Activated naive CD4-positive, alpha-beta T cell (primary cell): ENCODE results near the gene PPHLN1.
"Not testable (repeated sequence)": the region's sequence is repeated elsewhere in the genome, so short reads cannot be mapped to it uniquely, and the experiment has no call there.

Experiments
- DNase-seq, 4 experiments: peaks; one replicate each; lab custom pipeline; 2025; lab: John Stamatoyannopoulos, UW

The PPHLN1 gene

GRCh38 chr12:42372154-42372791 is 46.3 kb downstream of the PPHLN1 start:
- DNase-seq = no peak

- DNase-seq = no peak
Observed at GRCh38 chr12:42373669-42374068, 47.7 kb downstream of the PPHLN1 start.

DNA sequence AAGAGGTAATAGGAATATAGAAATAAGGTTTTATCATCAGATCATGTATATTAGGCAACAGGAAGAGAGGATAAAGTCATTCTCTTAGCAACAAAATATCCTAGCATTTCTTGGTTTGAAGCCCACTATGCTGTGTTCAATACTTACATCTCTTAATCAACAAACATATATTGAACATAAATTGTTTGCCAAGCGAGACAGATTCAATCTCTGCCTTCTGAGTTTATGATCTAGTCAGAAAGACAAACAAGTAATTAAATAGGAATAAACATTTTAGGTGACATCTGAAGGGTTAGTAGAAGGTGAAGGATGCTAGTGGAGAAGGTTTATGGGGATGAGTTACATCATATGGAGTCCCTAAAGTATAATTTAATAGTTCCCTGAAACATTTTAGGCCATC is 54.8 kb downstream of the PPHLN1 start:
- no peak for DNase-seq

DNA sequence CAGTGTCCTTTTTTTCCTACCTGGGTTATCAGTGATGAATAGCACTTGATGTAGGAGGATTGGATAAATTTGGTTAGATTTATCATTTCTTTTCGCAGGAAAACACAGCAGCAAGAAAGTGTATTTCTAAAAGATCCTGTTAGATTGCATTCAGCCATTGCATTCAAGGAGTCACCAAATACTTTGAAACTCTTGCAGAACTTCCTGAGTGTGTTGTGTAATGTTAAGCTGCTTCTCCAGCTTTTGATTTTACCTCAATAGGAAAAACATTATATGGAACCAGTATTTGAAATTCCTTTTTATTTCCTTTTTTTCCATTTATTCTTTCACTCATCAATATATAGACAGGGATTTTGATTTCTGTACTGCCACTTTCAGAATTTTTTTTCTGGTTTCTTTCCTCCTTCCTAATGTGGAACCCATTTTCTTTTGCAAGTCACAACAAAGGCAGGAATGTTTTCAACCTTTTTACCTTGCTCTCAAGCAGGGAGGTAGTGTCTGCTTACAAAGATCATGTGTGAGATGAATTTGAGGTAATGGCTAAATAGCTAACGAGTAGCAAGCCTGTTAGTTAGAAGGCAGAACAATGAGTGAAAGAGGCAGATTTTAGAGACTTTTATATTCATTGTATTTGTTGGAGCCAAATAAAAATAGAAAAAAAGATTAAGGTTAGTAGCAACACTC is 56.2 kb downstream of the PPHLN1 start:
- no peak for DNase-seq

DNA sequence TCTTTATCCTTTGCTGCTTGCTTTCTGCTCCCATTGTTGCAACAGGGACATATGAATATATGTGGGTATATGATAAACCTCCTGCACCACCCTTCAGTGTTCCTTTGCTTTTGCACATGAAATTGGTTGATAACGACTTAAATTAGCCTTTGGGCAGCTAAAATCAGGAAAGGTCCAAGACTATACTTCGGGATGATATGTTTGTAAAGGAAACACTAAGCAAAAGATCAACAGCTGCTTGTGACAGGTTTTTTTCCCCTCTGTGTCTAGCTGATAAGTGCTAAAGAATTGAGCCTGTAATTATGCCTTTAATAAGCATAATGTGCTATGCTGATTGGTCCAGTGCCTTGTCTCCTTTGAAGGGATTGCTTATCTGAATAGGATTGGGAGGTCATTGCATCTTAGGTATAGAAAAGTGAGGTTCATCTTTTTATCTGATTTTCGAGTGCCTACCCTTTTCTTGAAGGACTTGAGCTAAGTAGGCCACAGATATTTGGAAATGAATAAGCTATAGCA is 59.4 kb downstream of the PPHLN1 start:
- no peak for DNase-seq

DNA sequence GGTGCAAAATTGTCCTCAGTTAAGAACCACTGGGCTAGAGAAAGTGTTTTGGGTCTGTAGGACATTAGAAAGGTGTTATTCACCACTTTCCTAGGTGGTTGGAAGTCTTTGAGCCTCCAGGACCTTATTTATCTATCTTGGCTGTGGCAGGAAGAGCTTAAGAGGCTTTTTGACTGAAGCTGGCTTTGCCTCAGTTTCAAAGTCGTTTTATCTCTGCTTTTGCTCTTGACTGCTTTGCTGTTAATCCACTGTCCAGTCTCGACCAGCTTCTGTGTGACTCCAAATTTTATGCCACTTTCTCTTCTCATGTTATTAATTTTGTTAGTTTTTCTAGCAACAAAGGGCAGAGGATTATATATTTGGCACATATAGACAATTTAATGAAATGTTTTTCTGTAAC is 60.3 kb downstream of the PPHLN1 start:
- no peak for DNase-seq

DNA sequence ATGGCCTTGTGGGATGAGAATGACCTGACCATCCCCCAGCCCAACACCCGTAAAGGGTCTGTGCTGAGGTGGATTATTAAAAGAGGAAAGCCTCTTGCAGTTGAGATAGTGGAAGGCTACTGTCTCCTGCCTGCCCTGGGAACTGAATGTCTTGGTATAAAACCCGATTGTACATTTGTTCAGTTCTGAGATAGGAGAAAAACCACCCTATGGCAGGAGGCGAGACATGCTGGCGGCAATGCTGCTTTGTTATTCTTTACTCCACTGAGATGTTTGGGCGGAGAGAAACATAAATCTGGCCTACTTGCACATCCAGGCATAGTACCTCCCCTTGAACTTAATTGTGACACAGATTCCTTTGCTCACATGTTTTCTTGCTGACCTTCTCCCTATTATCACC is 62.1 kb downstream of the PPHLN1 start:
- not testable (repeated sequence) for DNase-seq

- DNase-seq = no peak
Observed at GRCh38 chr12:42394429-42394828, 68.5 kb downstream of the PPHLN1 start.

DNA sequence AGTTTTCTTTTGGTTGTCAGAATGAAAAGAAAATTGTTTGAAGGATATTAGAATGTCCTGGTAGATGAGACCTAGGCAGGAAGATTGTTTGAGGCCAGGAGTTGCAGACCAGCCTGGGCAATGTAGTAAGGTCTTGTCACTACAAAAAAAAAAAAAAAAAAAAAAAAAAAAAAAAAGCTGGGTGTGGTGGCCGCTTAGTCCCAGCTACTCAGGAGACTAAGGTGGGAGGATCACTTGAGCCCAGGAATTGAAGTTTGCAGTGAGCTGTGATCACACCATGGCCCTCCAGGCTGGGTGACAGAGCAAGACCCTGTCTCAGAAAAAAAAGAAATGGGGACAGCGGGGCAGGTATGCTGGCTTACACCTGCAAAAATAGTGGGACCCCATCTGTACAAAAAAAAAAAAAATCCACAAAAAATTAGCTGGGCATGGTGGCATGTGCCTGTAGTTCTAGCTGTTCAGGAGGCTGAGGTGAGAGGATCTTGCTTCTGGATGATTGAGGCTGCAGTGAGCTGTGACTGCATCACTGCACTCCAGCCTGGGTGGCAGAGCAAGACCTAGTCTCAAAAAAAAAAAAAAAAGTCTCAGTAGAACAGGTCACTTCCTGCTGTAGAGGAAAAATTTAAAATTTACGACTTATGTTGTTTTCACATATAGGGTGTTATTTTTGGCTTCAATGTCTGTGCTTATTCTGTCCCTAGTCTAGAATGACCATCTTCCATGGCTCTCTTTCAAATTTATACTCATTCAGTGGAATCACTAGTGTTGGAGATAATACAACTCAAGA is 70.7 kb downstream of the PPHLN1 start:
- DNase-seq = no peak

GRCh38 chr12:42402821-42403411 is 76.9 kb downstream of the PPHLN1 start:
- DNase-seq = no peak

GRCh38 chr12:42407306-42407705 is 81.3 kb downstream of the PPHLN1 start:
- DNase-seq = no peak

DNA sequence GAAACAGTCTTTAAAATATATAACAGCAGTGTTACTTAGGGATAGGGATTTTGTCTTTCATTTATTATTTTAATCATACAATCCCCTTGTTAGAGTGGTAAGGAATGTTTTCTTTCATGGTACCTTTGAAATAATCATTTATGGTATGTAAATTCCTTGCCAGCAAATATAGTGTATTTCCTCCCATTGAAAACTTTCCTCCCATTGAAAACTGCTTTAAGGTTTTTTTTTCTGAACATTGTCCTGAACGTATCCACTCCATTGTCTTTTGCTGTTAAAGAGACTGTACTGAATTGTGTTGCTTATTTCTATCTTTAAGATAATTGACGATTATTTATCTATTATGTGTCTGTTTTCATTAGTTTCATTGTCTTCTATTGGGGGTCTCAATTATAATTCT is 83.5 kb downstream of the PPHLN1 start:
- DNase-seq = no peak

DNA sequence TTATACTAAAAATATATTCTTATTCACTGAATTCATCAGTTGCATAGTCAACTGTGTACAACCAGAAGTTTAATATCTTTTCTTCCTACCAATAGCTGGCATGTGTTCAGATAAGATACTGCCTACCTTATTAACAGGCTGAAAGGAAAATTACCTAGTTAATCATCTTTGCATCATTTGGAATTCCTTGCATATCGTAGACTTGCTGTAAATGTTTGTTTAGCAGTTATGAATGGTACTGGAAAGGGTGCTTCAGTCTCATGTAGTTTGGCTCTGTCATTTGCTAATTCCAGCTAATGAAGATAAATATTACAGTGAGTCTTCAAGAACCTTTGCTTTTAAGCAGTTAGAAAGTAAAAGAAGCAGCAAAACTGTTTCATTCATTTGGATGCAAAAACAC is 84.4 kb downstream of the PPHLN1 start:
- no peak for DNase-seq

DNA sequence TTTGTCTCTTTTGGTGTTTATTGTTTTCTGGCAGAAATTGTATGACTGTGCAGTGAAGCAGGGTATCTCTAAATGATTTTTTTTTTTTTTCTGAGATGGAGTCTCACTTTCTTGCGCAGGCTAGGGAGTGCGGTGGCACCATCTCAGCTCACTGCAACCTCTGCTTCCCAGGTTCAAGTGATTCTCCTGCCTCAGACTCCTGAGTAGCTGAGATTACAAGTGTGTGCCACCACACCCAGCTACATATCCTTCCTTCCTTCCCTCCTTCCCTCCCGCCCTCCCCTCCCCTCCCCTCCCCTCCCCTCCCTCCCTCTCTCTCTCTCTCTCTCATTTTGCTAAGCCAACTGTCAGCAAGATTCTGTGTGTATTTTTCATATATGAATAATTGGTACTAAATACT is 94.4 kb downstream of the PPHLN1 start:
- no peak for DNase-seq

GRCh38 chr12:42421844-42422779 is 96.1 kb downstream of the PPHLN1 start:
- no peak for DNase-seq

DNA sequence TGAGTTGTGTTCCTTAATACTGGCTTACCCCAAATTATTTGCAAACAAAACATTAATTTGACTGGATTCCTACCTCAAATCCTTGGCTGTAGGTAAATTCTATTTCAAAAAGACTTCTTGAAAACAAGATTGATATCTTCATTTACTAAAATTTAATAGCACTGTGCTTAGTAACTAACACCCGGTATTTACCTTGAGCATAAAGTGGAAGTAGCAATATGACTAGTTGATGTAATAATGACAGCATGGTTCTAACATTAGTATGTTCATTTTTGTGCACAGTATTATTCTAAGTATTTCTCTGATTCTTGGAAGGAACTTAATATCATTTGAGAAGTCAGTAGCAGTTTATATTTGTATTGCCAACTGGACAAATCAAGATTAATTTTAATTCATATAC is 96.8 kb downstream of the PPHLN1 start:
- DNase-seq = no peak

- no peak for DNase-seq
Observed at GRCh38 chr12:42426746-42427145, 100.8 kb downstream of the PPHLN1 start.

GRCh38 chr12:42428850-42429249 is 102.9 kb downstream of the PPHLN1 start:
- DNase-seq = no peak

DNA sequence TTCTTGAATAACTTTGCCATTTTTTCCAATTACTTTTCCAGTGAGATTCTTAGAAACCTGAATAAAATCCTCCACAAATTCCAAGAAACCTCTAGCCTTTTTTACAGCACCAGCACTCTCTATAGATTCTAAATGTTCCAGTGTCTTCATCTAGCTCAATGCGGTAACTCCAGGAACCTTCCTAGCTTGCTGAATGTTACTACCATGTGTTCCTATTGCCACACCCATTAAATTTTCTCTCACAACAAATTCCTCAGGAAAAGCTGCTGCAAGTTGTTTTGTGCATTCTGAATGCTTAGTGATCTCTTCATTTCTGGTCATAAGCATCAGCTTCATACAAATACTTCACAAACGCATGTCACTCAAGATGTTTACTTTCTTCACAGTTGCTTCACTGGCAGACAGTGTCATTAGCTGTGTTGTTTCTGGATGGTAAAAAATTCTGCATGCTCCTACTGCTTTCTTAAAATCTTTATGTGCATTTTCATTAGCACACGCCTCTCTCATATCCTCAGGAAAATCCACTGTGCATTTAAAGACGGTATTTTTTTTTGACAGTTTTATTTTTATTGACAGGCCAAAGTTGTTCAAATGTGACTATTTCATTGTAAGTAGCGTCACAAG is 106.7 kb downstream of the PPHLN1 start:
- DNase-seq = no peak

GRCh38 chr12:42440608-42441007 is 114.6 kb downstream of the PPHLN1 start:
- DNase-seq = no peak

- no peak for DNase-seq
Observed at GRCh38 chr12:42442311-42442759, 116.4 kb downstream of the PPHLN1 start.
